Measurements from ENCODE around the gene MAP3K8. TPM values are rescaled to one million over a fixed set of nuclear protein-coding genes. Genes with fewer than 3 reads are reported as not detected.

Gene MAP3K8
- total RNA-seq, 4 donors from 2014 or later, result 30.3 to 54.8 (median 47.6) TPM

DNA sequence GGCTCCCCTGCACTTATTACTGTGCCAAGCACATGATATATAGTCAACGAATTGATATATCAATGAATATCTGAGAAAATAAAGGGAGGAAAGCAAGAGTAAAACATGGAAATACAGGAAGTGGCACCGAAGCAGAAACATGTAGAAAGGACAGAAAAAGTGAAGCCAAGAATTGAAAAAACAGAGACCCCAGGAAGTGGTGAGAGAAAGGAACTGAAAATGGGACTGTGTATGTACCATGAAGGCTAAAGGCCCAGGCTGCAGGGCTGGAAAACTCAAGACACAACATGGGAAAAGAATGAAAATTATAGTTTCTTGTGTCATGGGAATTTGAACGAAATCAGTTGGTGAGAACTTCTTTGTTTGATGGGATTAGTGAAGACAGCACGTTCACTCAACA, 60.6 kb downstream of the MAP3K8 start:
- TF ChIP-seq CTCF (IDR thresholded peaks at IDR 0.05; ENCODE audit: low read depth), result no peak

DNA sequence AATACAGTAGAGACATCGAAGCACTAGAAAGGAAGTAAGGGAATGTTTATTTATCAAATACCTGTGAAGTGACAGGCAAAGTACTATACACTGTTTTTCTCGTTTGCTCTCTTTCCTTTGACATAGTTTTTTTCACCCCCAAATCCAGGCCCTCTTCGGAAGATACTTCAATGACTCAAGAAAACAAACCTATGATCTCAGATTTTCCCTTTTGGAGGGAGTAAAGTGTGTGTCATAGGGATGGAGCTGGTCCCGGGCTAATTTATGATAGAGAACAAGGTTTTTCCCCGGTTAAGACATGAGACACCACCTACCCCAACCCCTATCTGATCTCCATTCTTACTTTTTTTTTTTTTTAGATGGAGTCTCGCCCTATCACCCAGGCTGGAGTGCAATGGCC, 61.7 kb downstream of the MAP3K8 start:
- TF ChIP-seq CTCF (IDR thresholded peaks at IDR 0.05; ENCODE audit: low read depth), result no peak

DNA sequence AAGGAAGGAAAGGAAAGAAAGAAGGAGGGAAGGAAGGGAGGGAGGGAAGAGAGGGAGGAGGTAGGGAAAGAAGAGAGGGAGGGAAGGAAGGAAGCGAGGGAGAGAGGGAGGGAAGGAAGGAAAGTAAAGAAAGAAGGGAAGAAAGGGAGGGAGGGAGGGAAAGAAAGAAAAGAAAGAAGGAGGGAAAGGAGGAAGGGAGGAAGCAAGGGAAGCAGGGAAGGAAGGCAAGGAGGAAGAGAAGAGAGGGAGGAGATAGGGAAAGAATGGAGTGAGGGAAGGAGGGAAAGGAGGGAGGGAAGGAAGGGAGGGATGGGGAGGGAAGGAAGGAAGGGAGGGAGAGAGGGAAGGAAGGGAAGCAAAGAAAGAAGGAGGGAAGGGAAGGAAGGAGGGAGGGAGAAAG, 65.8 kb downstream of the MAP3K8 start:
- no peak for TF ChIP-seq CTCF (IDR thresholded peaks at IDR 0.05; ENCODE audit: low read depth)

DNA sequence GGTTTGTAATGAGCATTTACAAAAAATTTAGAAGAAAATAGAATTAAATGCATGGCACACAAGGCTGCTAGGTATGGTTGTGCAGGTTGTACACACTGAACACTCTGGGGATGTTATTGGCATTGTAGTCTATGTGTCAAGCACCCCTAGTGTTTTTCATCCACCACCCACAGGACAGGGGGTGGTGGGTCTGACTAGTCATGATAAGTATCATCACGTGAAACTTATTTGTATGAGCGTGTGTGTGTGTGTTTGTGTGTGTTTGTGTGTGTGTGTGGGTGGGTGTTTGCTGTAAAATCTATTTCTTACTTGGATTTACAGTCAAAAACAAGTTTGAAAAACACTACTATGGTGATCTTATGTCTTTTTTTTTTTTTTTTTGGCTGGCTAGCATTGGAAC, 66.5 kb downstream of the MAP3K8 start:
- no peak for TF ChIP-seq CTCF (IDR thresholded peaks at IDR 0.05; ENCODE audit: low read depth)

GRCh38 chr10:30500963-30501504, 67.0 kb downstream of the MAP3K8 start:
- no peak for TF ChIP-seq CTCF (IDR thresholded peaks at IDR 0.05; ENCODE audit: low read depth)

DNA sequence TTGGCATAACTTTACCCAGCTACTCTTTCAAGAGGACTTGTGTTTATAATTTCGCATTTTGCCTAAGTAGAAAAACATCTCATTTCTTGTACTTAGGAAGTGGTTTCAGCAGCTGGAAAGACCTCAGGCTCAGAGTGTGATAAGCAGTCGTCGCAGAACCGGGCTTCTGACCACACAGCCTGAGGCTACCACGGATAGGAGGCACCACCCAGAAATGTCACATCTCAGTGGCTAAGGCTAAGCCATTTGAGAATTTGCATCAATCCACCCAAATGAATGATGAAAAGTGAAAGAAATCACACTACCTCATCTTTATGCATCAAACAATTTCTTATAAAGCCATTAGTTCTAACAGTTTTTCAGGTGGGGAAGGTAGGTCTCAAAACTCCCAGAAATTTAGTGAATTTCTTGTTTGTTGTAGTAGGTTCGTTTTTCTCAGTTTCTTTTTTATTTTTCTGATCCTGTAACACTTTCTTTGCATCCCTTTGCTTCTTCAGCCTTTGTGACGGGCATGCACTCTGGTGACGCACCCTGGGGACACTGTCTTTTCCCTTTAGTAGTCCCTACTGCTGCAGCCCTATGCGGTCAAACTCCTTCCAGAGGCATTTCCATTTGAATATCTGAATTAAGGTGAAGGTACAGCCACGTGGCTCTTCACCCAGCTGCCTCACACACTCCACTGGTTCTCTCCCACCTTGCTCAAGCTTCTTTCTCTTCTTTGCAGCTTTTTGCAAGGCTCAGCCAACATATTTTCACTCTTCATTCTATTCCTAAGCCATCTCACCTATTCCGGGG, 68.5 kb downstream of the MAP3K8 start:
- no peak for TF ChIP-seq CTCF (IDR thresholded peaks at IDR 0.05; ENCODE audit: low read depth)

DNA sequence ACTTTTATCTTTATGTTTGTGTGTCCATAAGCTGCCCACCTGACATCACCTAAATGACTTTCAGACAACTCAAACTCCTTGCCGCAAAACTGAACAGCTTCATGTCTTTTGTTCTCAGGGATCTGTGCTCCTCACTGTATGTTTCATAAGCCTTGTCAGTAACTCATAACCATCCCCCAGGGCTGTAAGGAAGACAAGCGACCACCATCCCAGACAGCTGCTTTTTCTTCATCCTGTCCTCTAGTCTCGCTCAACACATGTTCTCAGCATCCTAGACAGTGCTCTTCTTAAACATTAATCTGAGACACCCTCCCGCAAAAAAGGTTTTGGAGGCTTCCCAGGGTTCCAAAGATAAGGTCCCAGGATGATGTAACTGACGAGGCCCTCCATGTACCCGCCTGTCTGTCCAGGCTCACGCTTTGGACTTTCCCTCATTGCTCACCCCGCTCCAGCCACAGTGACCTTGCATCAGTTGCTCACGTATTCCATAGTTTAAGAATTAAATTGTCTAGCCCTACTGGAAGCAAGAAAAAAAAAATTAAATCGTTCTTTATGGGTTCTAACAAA, 69.8 kb downstream of the MAP3K8 start:
- no peak for TF ChIP-seq CTCF (IDR thresholded peaks at IDR 0.05; ENCODE audit: low read depth)

All from subcutaneous adipose tissue (tissue), 4 donors.